ENCODE results near the gene EMP2. TPM values are rescaled to one million over a fixed set of nuclear protein-coding genes. Genes with fewer than 3 reads are reported as not detected.

Gene EMP2
- total RNA-seq, 2 experiments from 2014 or later, result not detected

DNA sequence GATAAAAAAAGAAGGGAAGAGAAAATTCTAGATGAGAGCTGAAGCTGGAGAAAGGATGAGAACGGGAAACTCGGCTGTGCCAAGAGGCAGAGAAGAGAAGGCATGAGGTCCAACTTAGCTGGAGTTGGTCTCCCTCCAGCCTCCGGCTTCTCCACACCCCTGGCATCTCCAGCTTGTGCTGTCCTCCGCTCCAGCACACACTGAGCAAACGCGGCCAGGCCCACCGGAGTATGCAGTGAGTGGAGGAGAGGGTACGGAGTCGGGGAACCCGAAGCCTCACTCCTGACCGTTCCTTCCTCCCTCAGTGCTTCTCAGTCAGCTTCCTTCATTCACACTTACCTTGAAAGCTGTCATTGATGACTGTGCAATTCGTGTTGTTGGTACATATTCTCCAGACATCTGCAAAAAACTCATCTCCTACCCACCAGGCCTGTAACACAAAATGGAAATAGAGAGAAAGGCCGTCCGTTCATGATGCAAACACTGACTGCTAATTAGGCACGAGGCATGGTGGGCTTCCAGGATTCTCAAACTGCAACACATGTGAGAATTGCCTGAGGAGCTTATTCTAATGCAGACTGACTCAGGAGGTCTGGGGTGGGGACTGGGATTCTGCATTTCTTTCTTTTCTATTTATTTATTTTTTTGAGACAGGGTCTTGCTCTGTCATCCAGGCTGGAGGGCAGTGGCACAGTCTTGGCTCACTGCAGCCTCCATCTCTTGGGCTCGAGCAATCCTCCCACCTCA is 37.0 kb downstream of the EMP2 start:
- Histone ChIP-seq H3K4me2 (ENCODE audit: low read length) (no peak overlapping the region), H3K9me3 (ENCODE audit: low read length) (no peaks in the 10 kb centered on the region), H2AFZ (ENCODE audit: low read length) (no peak overlapping the region), H3K4me1 (ENCODE audit: insufficient read depth, low read length, poor library complexity, severe bottlenecking) (no peaks in the 10 kb centered on the region), H3K36me3 (ENCODE audit: insufficient read depth, low read length) (no peaks in the 10 kb centered on the region), H4K20me1 (ENCODE audit: insufficient read depth, low read length) (no peaks in the 10 kb centered on the region), H3K27ac (ENCODE audit: low read depth, low read length, poor library complexity, severe bottlenecking) (no peak overlapping the region), H3K79me2 (ENCODE audit: insufficient read depth, low read depth, low read length) (no peaks in the 10 kb centered on the region), H3K9me2 (ENCODE audit: insufficient read depth, low read length) (no peaks in the 10 kb centered on the region), H3K4me3 (ENCODE audit: low read depth, low read length, poor library complexity, severe bottlenecking) (no peak overlapping the region)
- CTCF ChIA-PET (ENCODE audit: unreplicated experiment), result no interaction called here
- no peak for DNase-seq (ENCODE audit: low spot score)
- intact Hi-C loops (cut with micrococcal nuclease; ENCODE audit: unreplicated experiment), result no loop called here
- no peak for TF ChIP-seq EZH2phosphoT487 (IDR thresholded peaks at IDR 0.05; ENCODE audit: borderline replicate concordance, low read depth, low read length)
- TF ChIP-seq, protein P1, sequence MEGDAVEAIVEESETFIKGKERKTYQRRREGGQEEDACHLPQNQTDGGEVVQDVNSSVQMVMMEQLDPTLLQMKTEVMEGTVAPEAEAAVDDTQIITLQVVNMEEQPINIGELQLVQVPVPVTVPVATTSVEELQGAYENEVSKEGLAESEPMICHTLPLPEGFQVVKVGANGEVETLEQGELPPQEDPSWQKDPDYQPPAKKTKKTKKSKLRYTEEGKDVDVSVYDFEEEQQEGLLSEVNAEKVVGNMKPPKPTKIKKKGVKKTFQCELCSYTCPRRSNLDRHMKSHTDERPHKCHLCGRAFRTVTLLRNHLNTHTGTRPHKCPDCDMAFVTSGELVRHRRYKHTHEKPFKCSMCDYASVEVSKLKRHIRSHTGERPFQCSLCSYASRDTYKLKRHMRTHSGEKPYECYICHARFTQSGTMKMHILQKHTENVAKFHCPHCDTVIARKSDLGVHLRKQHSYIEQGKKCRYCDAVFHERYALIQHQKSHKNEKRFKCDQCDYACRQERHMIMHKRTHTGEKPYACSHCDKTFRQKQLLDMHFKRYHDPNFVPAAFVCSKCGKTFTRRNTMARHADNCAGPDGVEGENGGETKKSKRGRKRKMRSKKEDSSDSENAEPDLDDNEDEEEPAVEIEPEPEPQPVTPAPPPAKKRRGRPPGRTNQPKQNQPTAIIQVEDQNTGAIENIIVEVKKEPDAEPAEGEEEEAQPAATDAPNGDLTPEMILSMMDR (conservative IDR thresholded peaks at IDR 0.05; ENCODE audit: low read length), result no peak
- no TSS peak for BruUV-seq (replicated peaks)
- POLR2A ChIA-PET, result no interaction called here

DNA sequence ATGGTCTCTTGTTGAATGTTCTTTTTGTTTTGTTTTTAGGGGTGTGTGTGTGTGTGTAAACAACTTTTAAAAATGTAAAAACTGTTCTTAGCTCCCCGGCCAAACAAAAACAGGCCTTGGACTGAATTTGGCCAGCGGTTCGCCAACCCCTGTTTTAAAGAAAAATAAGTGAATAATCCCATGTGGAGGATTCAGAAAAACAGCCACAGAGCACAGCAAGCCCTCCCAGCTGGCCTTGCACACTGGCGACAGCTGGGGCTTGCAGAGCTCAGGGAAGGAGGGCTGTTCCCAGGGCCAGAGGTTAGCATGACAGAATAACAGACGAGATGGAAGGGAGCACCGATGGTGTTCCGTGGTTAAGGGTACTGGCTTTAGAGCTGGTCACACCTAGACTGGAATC is 39.0 kb downstream of the EMP2 start:
- Histone ChIP-seq H3K4me2 (ENCODE audit: low read length) (no peak overlapping the region), H3K79me2 (ENCODE audit: insufficient read depth, low read depth, low read length) (no peaks in the 10 kb centered on the region), H3K4me3 (ENCODE audit: low read depth, low read length, poor library complexity, severe bottlenecking) (no peak overlapping the region), H3K9me2 (ENCODE audit: insufficient read depth, low read length) (no peaks in the 10 kb centered on the region), H2AFZ (ENCODE audit: low read length) (no peak overlapping the region), H3K4me1 (ENCODE audit: insufficient read depth, low read length, poor library complexity, severe bottlenecking) (no peaks in the 10 kb centered on the region), H3K36me3 (ENCODE audit: insufficient read depth, low read length) (no peaks in the 10 kb centered on the region), H3K9me3 (ENCODE audit: low read length) (no peaks in the 10 kb centered on the region), H3K27ac (ENCODE audit: low read depth, low read length, poor library complexity, severe bottlenecking) (no peak overlapping the region), H4K20me1 (ENCODE audit: insufficient read depth, low read length) (no peaks in the 10 kb centered on the region)
- no TSS peak for BruUV-seq (replicated peaks)
- TF ChIP-seq, protein P1 (conservative IDR thresholded peaks at IDR 0.05; ENCODE audit: low read length), result no peak
- TF ChIP-seq EZH2phosphoT487 (IDR thresholded peaks at IDR 0.05; ENCODE audit: borderline replicate concordance, low read depth, low read length), result no peak
- intact Hi-C loops (cut with micrococcal nuclease; ENCODE audit: unreplicated experiment), result no loop called here
- ChIA-PET POLR2A (no interaction called here), CTCF (ENCODE audit: unreplicated experiment) (no interaction called here)
- no peak for DNase-seq (ENCODE audit: low spot score)

DNA sequence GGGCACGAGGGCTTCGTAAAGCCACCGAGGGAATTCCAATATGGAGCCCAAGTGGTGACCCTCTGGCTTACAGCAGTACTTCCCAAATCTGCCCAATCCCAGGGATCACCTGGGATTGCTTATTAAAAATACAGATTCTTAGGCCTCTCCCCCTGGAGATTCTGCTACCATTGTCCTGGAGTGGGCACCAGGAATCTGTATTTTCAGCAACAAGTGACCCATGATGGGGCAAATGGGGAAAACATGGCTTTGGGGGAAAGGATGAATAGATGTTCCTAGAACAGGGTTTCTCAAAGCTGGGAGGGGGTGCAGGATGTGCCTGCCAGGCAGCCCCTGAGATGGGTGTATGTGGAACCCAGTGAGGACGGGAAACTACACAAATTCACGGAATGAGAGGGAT is 40.6 kb downstream of the EMP2 start:
- intact Hi-C loops (cut with micrococcal nuclease; ENCODE audit: unreplicated experiment), result no loop called here
- Histone ChIP-seq H3K4me1 (ENCODE audit: insufficient read depth, low read length, poor library complexity, severe bottlenecking) (no peaks in the 10 kb centered on the region), H3K79me2 (ENCODE audit: insufficient read depth, low read depth, low read length) (no peaks in the 10 kb centered on the region), H3K4me2 (ENCODE audit: low read length) (no peak overlapping the region), H4K20me1 (ENCODE audit: insufficient read depth, low read length) (no peaks in the 10 kb centered on the region), H3K4me3 (ENCODE audit: low read depth, low read length, poor library complexity, severe bottlenecking) (no peak overlapping the region), H3K9me2 (ENCODE audit: insufficient read depth, low read length) (no peaks in the 10 kb centered on the region), H3K36me3 (ENCODE audit: insufficient read depth, low read length) (no peaks in the 10 kb centered on the region), H3K9me3 (ENCODE audit: low read length) (no peaks in the 10 kb centered on the region), H3K27ac (ENCODE audit: low read depth, low read length, poor library complexity, severe bottlenecking) (no peak overlapping the region), H2AFZ (ENCODE audit: low read length) (no peak overlapping the region)
- POLR2A ChIA-PET, result no interaction called here
- TF ChIP-seq, protein P1 (conservative IDR thresholded peaks at IDR 0.05; ENCODE audit: low read length), result no peak
- no peak for TF ChIP-seq EZH2phosphoT487 (IDR thresholded peaks at IDR 0.05; ENCODE audit: borderline replicate concordance, low read depth, low read length)
- no peak for DNase-seq (ENCODE audit: low spot score)
- BruUV-seq (replicated peaks), result no TSS peak
- CTCF ChIA-PET (ENCODE audit: unreplicated experiment), result no interaction called here

Data from OCI-LY7 (cell line).